PC-9 (cell line): ENCODE measurements around the gene CACNB3. TPM values are rescaled to one million over a fixed set of nuclear protein-coding genes. Genes with fewer than 3 reads are reported as not detected.
"Not testable (repeated sequence)": the region's sequence is repeated elsewhere in the genome, so short reads cannot be mapped to it uniquely, and the experiment has no call there.

Experiments used
- BruUV-seq: library from RNA; stranded (reverse); fragments of 400-500 nt; replicated peaks from 2 replicates; lab custom pipeline; 2021; lab: Mats Ljungman, UMichigan
- CTCF ChIA-PET: fragments of 300-600 bp; sonication (Branson Sonifier 250); formaldehyde crosslinking; loops from one replicate; lab custom pipeline; 2022; ENCODE audit warnings: antibody characterized with exemption; lab: Charles Lee
- POLR2A ChIA-PET: fragments of 300-600 bp; sonication (Branson Sonifier 250); formaldehyde crosslinking; loops from one replicate; lab custom pipeline; 2022; ENCODE audit warnings: antibody characterized with exemption; ENCODE audit not compliant: unreplicated experiment; lab: Charles Lee
- DNase-seq, 2 experiments: peaks; one replicate each; pipeline versions ENCODE4 v3.0.0 to v3.0.0-alpha.2; 2015 to 2022; ENCODE audit warnings: mixed read lengths in 1 of 2
- H2AFZ ChIP-seq: fragments of 200-600 bp; sonication (generic); 2 replicates; pipeline ENCODE4 v1.8.1; 2017; ENCODE audit warnings: antibody characterized with exemption
- H3F3A ChIP-seq: fragments of 200-600 bp; sonication (generic); 2 replicates; pipeline ENCODE4 v1.8.1; 2017; ENCODE audit warnings: antibody characterized with exemption, mild to moderate bottlenecking, low read depth; ENCODE audit not compliant: insufficient read depth
- H3K27ac ChIP-seq: fragments of 200-600 bp; sonication (generic); 2 replicates; pipeline ENCODE4 v1.6.1; 2016; ENCODE audit warnings: mixed run types
- H3K27me3 ChIP-seq: fragments of 200-600 bp; sonication (generic); 2 replicates; pipeline ENCODE4 v1.6.1; 2016; ENCODE audit warnings: low read depth, mixed run types; ENCODE audit not compliant: insufficient read depth
- H3K36me3 ChIP-seq: fragments of 200-600 bp; sonication (generic); 2 replicates; pipeline ENCODE4 v1.6.1; 2016; ENCODE audit warnings: low read depth, mixed run types
- H3K4me1 ChIP-seq: fragments of 200-600 bp; sonication (generic); replicated peaks from 2 replicates; pipeline ENCODE4 v1.6.1; 2016; ENCODE audit warnings: mixed run types; ENCODE audit not compliant: insufficient read depth
- H3K4me2 ChIP-seq: fragments of 200-600 bp; sonication (generic); 2 replicates; pipeline ENCODE4 v1.6.1; 2017; ENCODE audit warnings: mixed run types
- H3K4me3 ChIP-seq: fragments of 200-600 bp; sonication (generic); 2 replicates; pipeline ENCODE4 v1.6.1; 2016; ENCODE audit warnings: mixed run types
- H3K79me2 ChIP-seq: fragments of 200-600 bp; sonication (generic); 2 replicates; pipeline ENCODE4 v1.6.1; 2017; ENCODE audit warnings: low read depth, mixed run types
- H3K9me2 ChIP-seq: fragments of 200-600 bp; sonication (generic); 2 replicates; pipeline ENCODE4 v1.8.1; 2017; ENCODE audit warnings: mild to moderate bottlenecking; ENCODE audit not compliant: insufficient read depth
- H3K9me3 ChIP-seq: fragments of 200-600 bp; sonication (generic); 2 replicates; pipeline ENCODE4 v1.8.1; 2016; ENCODE audit warnings: low read depth; ENCODE audit not compliant: insufficient read depth
- H4K20me1 ChIP-seq: fragments of 200-600 bp; sonication (generic); 2 replicates; pipeline ENCODE4 v1.8.1; 2017; ENCODE audit not compliant: insufficient read depth
- EZH2 ChIP-seq: fragments of 200-600 bp; sonication (generic); IDR thresholded peaks from 2 replicates; pipeline ENCODE4 v1.8.0; 2017; ENCODE audit warnings: antibody characterized with exemption, low read depth
- intact Hi-C: fragments of 100-400 bp; cut with micrococcal nuclease; formaldehyde crosslinking; loops from one replicate; pipeline ENCODE4 v1.10.0; 2022; ENCODE audit not compliant: unreplicated experiment
- total RNA-seq: library from RNA; stranded (reverse); gene quantifications from 2 replicates; pipeline ENCODE4 v1.2.3, GENCODE V29; 2021
- TF ChIP-seq, protein P1 (sequence below): fragments of 200-600 bp; sonication (generic); conservative IDR thresholded peaks from 2 replicates; pipeline ENCODE4 v1.6.1; 2017; ENCODE audit warnings: mixed run types, antibody characterized with exemption, mild to moderate bottlenecking, moderate library complexity

CACNB3 gene
- total RNA-seq, 1 experiment from 2014 or later: 35.4 TPM

- Histone ChIP-seq H3K36me3 (no peaks in the 10 kb centered on the region), H4K20me1 (no peaks in the 10 kb centered on the region), H3K4me3 (no peak overlapping the region), H3K4me2 (no peak overlapping the region), H3K4me1 (peaks cover 15% of the 10 kb centered on the region), H2AFZ (no peak overlapping the region), H3K27ac (no peak overlapping the region), H3F3A (0 out of 2 replicates have a peak, but pooled peaks cover 5% of the 10 kb centered on the region), H3K27me3 (no peaks in the 10 kb centered on the region), H3K79me2 (no peaks in the 10 kb centered on the region), H3K9me2 (no peaks in the 10 kb centered on the region), H3K9me3 (no peaks in the 10 kb centered on the region)
- ChIA-PET POLR2A (interaction anchor here (0.6 kb wide), 1 partner anchor 26 kb away, joined by 5 read pairs; no protein-coding TSS in a partner anchor), CTCF (no interaction called here)
- no peak for DNase-seq
- no peak for TF ChIP-seq EZH2
- TF ChIP-seq, protein P1, sequence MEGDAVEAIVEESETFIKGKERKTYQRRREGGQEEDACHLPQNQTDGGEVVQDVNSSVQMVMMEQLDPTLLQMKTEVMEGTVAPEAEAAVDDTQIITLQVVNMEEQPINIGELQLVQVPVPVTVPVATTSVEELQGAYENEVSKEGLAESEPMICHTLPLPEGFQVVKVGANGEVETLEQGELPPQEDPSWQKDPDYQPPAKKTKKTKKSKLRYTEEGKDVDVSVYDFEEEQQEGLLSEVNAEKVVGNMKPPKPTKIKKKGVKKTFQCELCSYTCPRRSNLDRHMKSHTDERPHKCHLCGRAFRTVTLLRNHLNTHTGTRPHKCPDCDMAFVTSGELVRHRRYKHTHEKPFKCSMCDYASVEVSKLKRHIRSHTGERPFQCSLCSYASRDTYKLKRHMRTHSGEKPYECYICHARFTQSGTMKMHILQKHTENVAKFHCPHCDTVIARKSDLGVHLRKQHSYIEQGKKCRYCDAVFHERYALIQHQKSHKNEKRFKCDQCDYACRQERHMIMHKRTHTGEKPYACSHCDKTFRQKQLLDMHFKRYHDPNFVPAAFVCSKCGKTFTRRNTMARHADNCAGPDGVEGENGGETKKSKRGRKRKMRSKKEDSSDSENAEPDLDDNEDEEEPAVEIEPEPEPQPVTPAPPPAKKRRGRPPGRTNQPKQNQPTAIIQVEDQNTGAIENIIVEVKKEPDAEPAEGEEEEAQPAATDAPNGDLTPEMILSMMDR: no peak
- BruUV-seq: no TSS peak
- intact Hi-C loops: no loop called here
Measured at GRCh38 chr12:48859607-48860006, 41.3 kb downstream of the CACNB3 start.

DNA sequence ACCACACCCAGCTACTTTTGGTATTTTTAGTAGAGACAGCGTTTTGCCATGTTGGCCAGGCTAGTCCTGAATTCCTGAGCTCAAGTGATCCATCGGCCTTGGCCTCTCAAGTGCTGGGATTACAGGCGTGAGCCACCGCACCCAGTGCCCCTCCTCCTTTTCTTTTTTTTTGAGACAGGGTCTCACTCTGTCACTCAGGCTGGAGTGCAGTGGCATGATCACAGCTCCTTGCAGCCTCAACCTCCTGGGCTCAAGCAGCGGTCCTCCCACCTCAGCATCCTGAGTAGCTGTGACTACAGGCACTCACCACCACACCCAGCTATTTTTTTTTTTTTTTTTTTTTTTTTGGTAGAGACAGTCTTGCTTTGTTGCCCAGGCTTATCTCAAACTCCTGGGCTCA lies 41.9 kb downstream of the CACNB3 start:
- H3K4me3 ChIP-seq, H3K9me2 ChIP-seq, CTCF ChIA-PET, DNase-seq, BruUV-seq, H3K27ac ChIP-seq, intact Hi-C loops, H3K36me3 ChIP-seq, H3K4me2 ChIP-seq, H4K20me1 ChIP-seq, H3K79me2 ChIP-seq, H3K9me3 ChIP-seq, H2AFZ ChIP-seq, H3F3A ChIP-seq, H3K27me3 ChIP-seq: not testable (repeated sequence)
- POLR2A ChIA-PET: interaction anchor here (0.6 kb wide), 1 partner anchor 26 kb away, joined by 5 read pairs; no protein-coding TSS in a partner anchor
- peaks cover 18% of the 10 kb centered on the region for H3K4me1 ChIP-seq

GRCh38 chr12:48861111-48861510 lies 42.8 kb downstream of the CACNB3 start:
- 0 out of 2 replicates have a peak overlapping the region, but pooled peaks have one; percentile 39 for H2AFZ ChIP-seq
- no peaks in the 10 kb centered on the region for H3K36me3 ChIP-seq
- TF ChIP-seq, protein P1: no peak
- TF ChIP-seq EZH2: no peak
- no peaks in the 10 kb centered on the region for H3K79me2 ChIP-seq
- H3K9me2 ChIP-seq: no peaks in the 10 kb centered on the region
- 0 out of 2 replicates have a peak, but pooled peaks cover 4% of the 10 kb centered on the region for H3K27me3 ChIP-seq
- peak overlapping the region; percentile 45 for H3K27ac ChIP-seq
- no peak overlapping the region for H3K4me3 ChIP-seq
- H4K20me1 ChIP-seq: no peaks in the 10 kb centered on the region
- no peak for DNase-seq
- ChIA-PET CTCF (no interaction called here), POLR2A (no interaction called here)
- H3K9me3 ChIP-seq: no peaks in the 10 kb centered on the region
- peaks cover 21% of the 10 kb centered on the region for H3K4me1 ChIP-seq
- peak overlapping the region; percentile 6 for H3K4me2 ChIP-seq
- BruUV-seq: no TSS peak
- intact Hi-C loops: no loop called here
- H3F3A ChIP-seq: 0 out of 2 replicates have a peak, but pooled peaks cover 5% of the 10 kb centered on the region

- CTCF ChIA-PET: no interaction called here
- Histone ChIP-seq H4K20me1 (no peaks in the 10 kb centered on the region), H3K4me1 (peaks cover 22% of the 10 kb centered on the region)
Measured at GRCh38 chr12:48862760-48863159, 44.5 kb downstream of the CACNB3 start.

More at GRCh38 chr12:48862760-48863159, 44.5 kb downstream of the CACNB3 start:
- Histone ChIP-seq H3K9me3 (no peaks in the 10 kb centered on the region), H3K27ac (no peak overlapping the region), H3F3A (0 out of 2 replicates have a peak, but pooled peaks cover 5% of the 10 kb centered on the region), H3K79me2 (no peaks in the 10 kb centered on the region), H3K4me3 (no peak overlapping the region), H2AFZ (no peak overlapping the region), H3K36me3 (no peaks in the 10 kb centered on the region), H3K4me2 (no peak overlapping the region), H3K27me3 (0 out of 2 replicates have a peak, but pooled peaks cover 4% of the 10 kb centered on the region), H3K9me2 (no peaks in the 10 kb centered on the region)
- POLR2A ChIA-PET: no interaction called here
- DNase-seq: no peak
- no TSS peak for BruUV-seq
- no peak for TF ChIP-seq EZH2
- TF ChIP-seq, protein P1: no peak
- intact Hi-C loops: no loop called here
